ENCODE results near the gene PTPRK.

Gene PTPRK

GRCh38 chr6:128256095-128256494, 264.3 kb downstream of the PTPRK start:
- no peak for TF ChIP-seq TARDBP (IDR thresholded peaks at IDR 0.05)
- no peak for TF ChIP-seq BHLHE40 (IDR thresholded peaks at IDR 0.05; ENCODE audit: borderline replicate concordance)
- TF ChIP-seq NFRKB (IDR thresholded peaks at IDR 0.05): no peak
- TF ChIP-seq PKNOX1 (IDR thresholded peaks at IDR 0.05): no peak
- no peak for TF ChIP-seq FOXK2 (IDR thresholded peaks at IDR 0.05)
- no peak for TF ChIP-seq ELF4 (IDR thresholded peaks at IDR 0.05)
- TF ChIP-seq FOXA1 (IDR thresholded peaks at IDR 0.05): no peak
- ChIA-PET POLR2A (no interaction called here), CTCF (interaction anchor here (0.6 kb wide), 1 partner anchor 243 kb away, joined by 3 read pairs; no protein-coding TSS in a partner anchor)
- DNase-seq (ENCODE audit: extremely low spot score): no peak

- TF ChIP-seq ZNF384 (IDR thresholded peaks at IDR 0.05) (no peak), LEF1 (IDR thresholded peaks at IDR 0.05; ENCODE audit: borderline replicate concordance) (no peak), L3MBTL2 (conservative IDR thresholded peaks at IDR 0.05) (no peak), PKNOX1 (IDR thresholded peaks at IDR 0.05) (no peak), SUZ12 (IDR thresholded peaks at IDR 0.05) (no peak), TARDBP (IDR thresholded peaks at IDR 0.05) (no peak), FOXK2 (IDR thresholded peaks at IDR 0.05) (no peak)
- POLR2A ChIA-PET: no interaction called here
These were observed 267.8 kb downstream of the PTPRK start for GRCh38 chr6:128252341-128253176.

GRCh38 chr6:128251445-128252340, 268.7 kb downstream of the PTPRK start:
- no peak for DNase-seq (ENCODE audit: extremely low spot score)
- TF ChIP-seq HDGF (IDR thresholded peaks at IDR 0.05; ENCODE audit: borderline replicate concordance) (no peak), PKNOX1 (IDR thresholded peaks at IDR 0.05) (no peak), TARDBP (IDR thresholded peaks at IDR 0.05) (no peak), SP1 (IDR thresholded peaks at IDR 0.05) (no peak), NFRKB (IDR thresholded peaks at IDR 0.05) (no peak), LEF1 (IDR thresholded peaks at IDR 0.05; ENCODE audit: borderline replicate concordance) (no peak), CTBP1 (IDR thresholded peaks at IDR 0.05; ENCODE audit: borderline replicate concordance) (no peak), ARNT (IDR thresholded peaks at IDR 0.05) (no peak), L3MBTL2 (conservative IDR thresholded peaks at IDR 0.05) (no peak), ZNF384 (IDR thresholded peaks at IDR 0.05) (no peak), BHLHE40 (IDR thresholded peaks at IDR 0.05; ENCODE audit: borderline replicate concordance) (no peak), SUZ12 (IDR thresholded peaks at IDR 0.05) (no peak), FOXK2 (IDR thresholded peaks at IDR 0.05) (no peak), FOXA1 (IDR thresholded peaks at IDR 0.05) (no peak), ELF4 (IDR thresholded peaks at IDR 0.05) (no peak), FOXM1 (IDR thresholded peaks at IDR 0.05; ENCODE audit: borderline replicate concordance) (no peak)
- POLR2A ChIA-PET: no interaction called here
- CTCF ChIA-PET: no interaction called here

More at GRCh38 chr6:128252341-128253176, 267.8 kb downstream of the PTPRK start:
- no peak for DNase-seq (ENCODE audit: extremely low spot score)
- CTCF ChIA-PET: no interaction called here

- no peak for TF ChIP-seq ZNF384 (IDR thresholded peaks at IDR 0.05)
- TF ChIP-seq FOXK2 (IDR thresholded peaks at IDR 0.05): no peak
- TF ChIP-seq PKNOX1 (IDR thresholded peaks at IDR 0.05): no peak
- TF ChIP-seq SUZ12 (IDR thresholded peaks at IDR 0.05): no peak
- TF ChIP-seq CTBP1 (IDR thresholded peaks at IDR 0.05; ENCODE audit: borderline replicate concordance): no peak
- TF ChIP-seq FOXM1 (IDR thresholded peaks at IDR 0.05; ENCODE audit: borderline replicate concordance): no peak
- TF ChIP-seq ELF4 (IDR thresholded peaks at IDR 0.05): no peak
- TF ChIP-seq LEF1 (IDR thresholded peaks at IDR 0.05; ENCODE audit: borderline replicate concordance): no peak
- no peak for TF ChIP-seq TARDBP (IDR thresholded peaks at IDR 0.05)
- TF ChIP-seq NFRKB (IDR thresholded peaks at IDR 0.05): no peak
- TF ChIP-seq SP1 (IDR thresholded peaks at IDR 0.05): no peak
- TF ChIP-seq BHLHE40 (IDR thresholded peaks at IDR 0.05; ENCODE audit: borderline replicate concordance): no peak
- no peak for TF ChIP-seq FOXA1 (IDR thresholded peaks at IDR 0.05)
- no peak for TF ChIP-seq ARNT (IDR thresholded peaks at IDR 0.05)
- TF ChIP-seq HDGF (IDR thresholded peaks at IDR 0.05; ENCODE audit: borderline replicate concordance): no peak
- TF ChIP-seq L3MBTL2 (conservative IDR thresholded peaks at IDR 0.05): no peak
- POLR2A ChIA-PET: no interaction called here
- no peak for DNase-seq (ENCODE audit: extremely low spot score)
- CTCF ChIA-PET: no interaction called here
These were observed 269.9 kb downstream of the PTPRK start for GRCh38 chr6:128250370-128251070.

- CTCF ChIA-PET: no interaction called here
- DNase-seq (ENCODE audit: extremely low spot score): no peak
- no peak for TF ChIP-seq TARDBP (IDR thresholded peaks at IDR 0.05)
- no peak for TF ChIP-seq BHLHE40 (IDR thresholded peaks at IDR 0.05; ENCODE audit: borderline replicate concordance)
- no peak for TF ChIP-seq ELF4 (IDR thresholded peaks at IDR 0.05)
- no peak for TF ChIP-seq L3MBTL2 (conservative IDR thresholded peaks at IDR 0.05)
- TF ChIP-seq SP1 (IDR thresholded peaks at IDR 0.05): no peak
- no peak for TF ChIP-seq SUZ12 (IDR thresholded peaks at IDR 0.05)
- TF ChIP-seq HDGF (IDR thresholded peaks at IDR 0.05; ENCODE audit: borderline replicate concordance): no peak
- no peak for TF ChIP-seq PKNOX1 (IDR thresholded peaks at IDR 0.05)
- TF ChIP-seq LEF1 (IDR thresholded peaks at IDR 0.05; ENCODE audit: borderline replicate concordance): no peak
- no peak for TF ChIP-seq FOXA1 (IDR thresholded peaks at IDR 0.05)
- TF ChIP-seq ZNF384 (IDR thresholded peaks at IDR 0.05): no peak
- POLR2A ChIA-PET: no interaction called here
These were observed 271.0 kb downstream of the PTPRK start for GRCh38 chr6:128249429-128249828.

Measured in HEK293T (cell line).